Epithelial cell of esophagus (primary cell): ENCODE results near the gene TMEM131L.
"Not testable (repeated sequence)": the region's sequence is repeated elsewhere in the genome, so short reads cannot be mapped to it uniquely, and the experiment has no call there.

Experiments
- DNase-seq: peaks from one replicate; pipeline ENCODE4 v3.0.0; 2010; ENCODE audit warnings: low read depth
- H3K4me3 ChIP-seq: 2 replicates; pipeline ENCODE4 v1.5.1; 2011; ENCODE audit warnings: mild to moderate bottlenecking, low read length, control low read depth
- TF ChIP-seq, protein P1 (sequence below): IDR thresholded peaks from 2 replicates; pipeline ENCODE4 v1.5.1; 2011; ENCODE audit warnings: low read depth, mild to moderate bottlenecking, low read length, control low read depth, inconsistent platforms; ENCODE audit not compliant: insufficient read depth; ENCODE audit errors: missing control alignments

TMEM131L gene

DNA sequence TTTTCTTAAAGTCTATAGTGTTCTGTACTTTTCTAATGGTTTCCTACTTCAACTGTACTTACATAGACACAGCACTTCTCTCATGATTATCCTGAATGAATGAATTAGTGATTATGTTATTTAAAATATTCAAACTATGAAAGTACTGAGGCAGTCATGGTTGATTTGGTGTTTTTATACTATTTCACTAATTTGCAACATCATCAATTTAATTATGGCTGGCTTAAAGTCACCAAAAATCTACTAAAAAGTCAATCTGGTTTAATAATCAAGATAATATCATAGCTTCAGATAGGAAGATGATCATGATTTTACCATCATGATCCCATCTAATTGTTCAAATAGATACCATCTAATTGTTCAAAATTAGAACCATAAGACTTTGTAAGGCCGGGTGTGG is 16.8 kb upstream of the TMEM131L start:
- no peak for DNase-seq
- H3K4me3 ChIP-seq, result no peak overlapping the region
- TF ChIP-seq, protein P1, sequence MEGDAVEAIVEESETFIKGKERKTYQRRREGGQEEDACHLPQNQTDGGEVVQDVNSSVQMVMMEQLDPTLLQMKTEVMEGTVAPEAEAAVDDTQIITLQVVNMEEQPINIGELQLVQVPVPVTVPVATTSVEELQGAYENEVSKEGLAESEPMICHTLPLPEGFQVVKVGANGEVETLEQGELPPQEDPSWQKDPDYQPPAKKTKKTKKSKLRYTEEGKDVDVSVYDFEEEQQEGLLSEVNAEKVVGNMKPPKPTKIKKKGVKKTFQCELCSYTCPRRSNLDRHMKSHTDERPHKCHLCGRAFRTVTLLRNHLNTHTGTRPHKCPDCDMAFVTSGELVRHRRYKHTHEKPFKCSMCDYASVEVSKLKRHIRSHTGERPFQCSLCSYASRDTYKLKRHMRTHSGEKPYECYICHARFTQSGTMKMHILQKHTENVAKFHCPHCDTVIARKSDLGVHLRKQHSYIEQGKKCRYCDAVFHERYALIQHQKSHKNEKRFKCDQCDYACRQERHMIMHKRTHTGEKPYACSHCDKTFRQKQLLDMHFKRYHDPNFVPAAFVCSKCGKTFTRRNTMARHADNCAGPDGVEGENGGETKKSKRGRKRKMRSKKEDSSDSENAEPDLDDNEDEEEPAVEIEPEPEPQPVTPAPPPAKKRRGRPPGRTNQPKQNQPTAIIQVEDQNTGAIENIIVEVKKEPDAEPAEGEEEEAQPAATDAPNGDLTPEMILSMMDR, result no peak

DNA sequence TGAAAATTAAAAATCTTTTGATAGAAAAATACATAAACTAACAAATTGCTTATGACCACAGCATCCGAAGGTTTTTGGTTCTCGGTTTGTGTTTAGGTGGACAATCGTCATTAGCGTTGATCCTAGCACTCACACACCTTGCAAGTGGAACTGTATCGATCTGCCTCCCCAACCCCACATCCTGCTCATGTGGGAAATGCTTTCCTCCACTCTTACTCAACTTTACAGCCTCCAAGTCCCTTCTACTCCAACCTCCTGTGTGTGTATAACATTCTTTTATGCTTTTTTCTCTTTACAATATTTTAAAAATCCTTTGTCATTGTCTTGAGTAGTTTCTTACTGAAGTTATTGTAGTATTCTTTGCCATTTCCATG is 15.6 kb upstream of the TMEM131L start:
- no peak overlapping the region for H3K4me3 ChIP-seq
- no peak for DNase-seq
- TF ChIP-seq, protein P1, result no peak

DNA sequence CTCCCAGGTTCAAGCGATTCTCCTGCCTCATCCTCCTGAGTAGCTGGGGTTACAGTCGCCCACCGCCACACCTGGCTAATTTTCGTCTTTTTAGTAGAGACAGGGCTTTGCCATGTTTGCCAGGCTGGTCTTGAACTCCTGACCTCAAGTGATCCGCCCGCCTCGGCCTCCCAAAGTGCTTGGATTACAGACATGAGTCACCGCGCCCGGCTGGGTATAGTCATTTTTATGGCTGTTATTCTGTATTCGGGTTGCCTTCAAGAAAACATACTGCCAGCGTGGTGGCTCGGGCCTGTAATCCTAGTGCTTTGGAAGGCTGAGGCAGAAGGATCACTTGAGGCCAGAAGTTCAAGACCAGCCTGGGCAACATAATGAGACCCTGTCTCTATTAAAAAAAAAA is 15.0 kb upstream of the TMEM131L start:
- not testable (repeated sequence) for H3K4me3 ChIP-seq, DNase-seq

DNA sequence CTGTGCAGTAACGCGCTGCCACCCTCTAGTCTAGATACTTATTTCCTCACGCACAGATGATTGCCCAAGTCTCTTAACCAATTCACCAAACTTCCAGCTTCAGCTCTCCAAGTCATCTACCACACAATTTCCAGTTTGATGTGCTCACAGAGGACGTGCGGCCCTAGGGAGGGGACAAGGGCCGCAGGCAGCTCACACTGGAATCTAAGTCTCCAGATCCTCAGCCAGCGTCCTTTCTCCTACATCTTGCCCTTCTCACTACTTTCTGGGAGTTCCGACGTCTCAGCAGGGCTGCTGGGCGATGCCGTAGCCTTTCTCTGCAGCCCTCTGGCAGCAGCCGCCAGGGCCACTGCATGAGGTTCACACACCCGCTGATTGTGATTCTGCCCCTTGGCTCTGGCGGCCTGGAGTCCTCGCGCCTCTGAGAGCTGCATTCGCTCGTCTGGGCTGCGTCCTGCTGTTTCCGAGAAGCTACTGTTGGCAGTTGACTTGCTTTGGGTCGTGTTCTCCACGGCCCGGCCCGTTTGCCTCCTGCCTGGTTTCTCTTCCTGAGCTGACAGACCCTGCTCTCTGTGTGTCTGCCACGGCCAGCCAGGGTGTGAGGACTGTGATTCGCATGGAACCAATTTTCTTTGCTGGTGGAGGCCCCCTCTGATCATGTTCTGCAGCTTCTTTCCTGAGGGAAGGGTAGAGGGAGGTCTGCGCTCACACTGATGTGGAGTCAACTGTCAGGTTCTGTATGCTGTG is 14.1 kb upstream of the TMEM131L start:
- TF ChIP-seq, protein P1, result no peak
- no peak overlapping the region for H3K4me3 ChIP-seq
- DNase-seq, result no peak

DNA sequence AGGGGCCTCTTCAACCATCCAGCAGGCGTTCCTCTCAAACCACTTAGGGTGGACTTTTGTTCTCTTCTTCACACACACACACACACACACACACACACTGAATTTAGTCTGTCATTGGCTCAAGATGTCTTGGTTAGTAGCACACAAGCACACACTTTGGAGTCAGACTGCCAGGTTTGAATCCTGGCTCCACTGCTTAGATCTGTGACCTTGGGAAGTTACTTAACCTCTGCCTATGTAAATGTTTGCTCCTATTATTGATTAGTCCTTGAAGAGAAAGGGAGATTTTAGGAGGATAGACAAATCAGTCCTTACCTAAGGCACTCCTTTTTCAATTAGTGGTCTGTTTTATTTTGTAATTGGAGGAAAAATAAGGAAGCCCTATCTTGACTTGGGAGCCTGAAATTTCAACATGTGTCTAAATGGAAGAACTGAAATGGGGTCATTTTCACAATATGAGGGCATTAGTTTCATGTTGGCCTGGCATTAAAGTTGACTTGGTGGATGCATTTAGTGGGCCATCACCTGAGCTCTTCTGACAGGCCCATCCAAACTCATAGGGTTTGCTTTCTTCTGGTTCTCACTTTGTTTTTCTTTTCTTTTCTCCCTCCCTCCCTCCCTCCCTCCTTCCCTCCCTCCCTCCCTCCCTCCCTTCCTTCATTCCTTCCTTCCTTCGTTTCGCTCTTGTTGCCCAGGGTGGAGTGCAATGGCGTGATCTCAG is 13.3 kb upstream of the TMEM131L start:
- DNase-seq, result no peak
- TF ChIP-seq, protein P1, result no peak
- no peak overlapping the region for H3K4me3 ChIP-seq

DNA sequence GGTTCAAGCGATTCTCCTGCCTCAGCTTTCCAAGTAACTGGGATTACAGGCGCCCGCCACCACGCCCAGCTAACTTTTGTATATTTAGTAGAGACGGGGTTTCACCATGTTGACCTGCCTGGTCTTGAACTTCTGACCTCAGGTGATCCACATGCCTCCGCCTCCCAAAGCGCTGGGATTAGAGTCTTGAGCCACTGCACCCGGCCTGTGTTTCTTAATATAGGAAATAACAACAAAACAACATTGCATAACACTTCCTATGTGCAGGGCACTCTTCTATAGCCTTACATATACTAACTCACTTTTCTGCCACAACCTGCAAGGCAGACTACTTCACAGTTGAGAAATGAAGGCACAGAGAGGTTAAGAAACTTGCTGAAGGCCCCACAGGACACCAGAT is 12.8 kb upstream of the TMEM131L start:
- DNase-seq, result no peak
- TF ChIP-seq, protein P1, result no peak
- H3K4me3 ChIP-seq, result no peak overlapping the region

DNA sequence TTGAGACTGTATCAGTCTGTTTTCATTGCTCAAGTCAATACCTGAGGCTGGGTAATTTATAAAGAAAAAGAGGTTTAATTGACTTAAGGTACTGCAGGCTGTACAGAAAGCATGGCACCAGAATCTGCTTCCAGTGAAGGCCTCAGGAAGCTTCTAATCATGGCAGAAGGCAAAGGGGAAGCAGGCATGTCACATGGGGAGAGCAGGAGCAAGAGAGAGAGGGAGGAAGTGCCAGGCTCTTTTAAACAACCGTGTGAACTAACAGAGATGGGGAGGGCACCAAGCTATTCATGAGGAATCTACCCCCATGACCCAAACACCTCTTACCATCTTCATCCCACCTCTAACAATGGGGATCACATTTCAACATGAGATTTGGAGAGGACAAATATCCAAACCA is 7.2 kb upstream of the TMEM131L start:
- no peak for DNase-seq
- TF ChIP-seq, protein P1, result no peak

DNA sequence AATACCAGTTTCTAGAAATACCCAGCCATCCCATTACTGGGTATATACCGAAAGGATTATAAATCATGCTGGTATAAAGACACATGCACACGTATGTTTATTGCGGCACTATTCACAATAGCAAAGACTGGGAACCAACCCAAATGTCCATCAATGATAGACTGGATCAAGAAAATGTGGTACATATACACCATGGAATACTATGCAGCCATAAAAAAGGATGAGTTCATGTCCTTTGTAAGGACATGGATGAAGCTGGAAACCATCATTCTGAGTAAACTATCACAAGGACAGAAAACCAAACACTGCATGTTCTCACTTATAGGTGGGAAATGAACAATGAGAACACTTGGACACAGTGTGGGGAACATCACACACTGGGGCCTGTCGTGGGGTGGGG is 4.6 kb upstream of the TMEM131L start:
- H3K4me3 ChIP-seq, DNase-seq: not testable (repeated sequence)

More for the DNA sequence above, 7.2 kb upstream of the TMEM131L start:
- no peak overlapping the region for H3K4me3 ChIP-seq
